Vagina (tissue), 2 donors: ENCODE data around the gene BNC2. TPM values are rescaled to one million over a fixed set of nuclear protein-coding genes. Genes with fewer than 3 reads are reported as not detected.

ENCODE experiments used
- DNase-seq, 2 donors: peaks; one replicate each; pipeline ENCODE4 v3.0.0-alpha.2; 2017; ENCODE audit errors: extremely low spot score in 2 of 2
- H3K27ac ChIP-seq: fragments of 200-600 bp; sonication (generic); one replicate; pipeline ENCODE4 v1.5.1; 2019
- H3K27me3 ChIP-seq: fragments of 200-600 bp; sonication (generic); one replicate; pipeline ENCODE4 v1.5.1; 2019
- H3K36me3 ChIP-seq, 2 donors: fragments of 200-600 bp; sonication (generic); one replicate each; pipeline ENCODE4 v1.5.1; 2017 to 2019
- H3K4me1 ChIP-seq: fragments of 200-600 bp; sonication (generic); one replicate; pipeline ENCODE4 v1.5.1; 2019
- H3K4me3 ChIP-seq, 2 donors: fragments of 200-600 bp; sonication (generic); 1 replicate in 1 of 2; 2 replicates in 1 of 2; pipeline ENCODE4 v1.5.1; 2016 to 2019
- H3K9me3 ChIP-seq: fragments of 200-600 bp; sonication (generic); one replicate; pipeline ENCODE4 v1.5.1; 2019
- POLR2A ChIP-seq, 2 donors: fragments of 450-650 bp; IDR thresholded peaks; one replicate each; pipeline ENCODE4 v1.6.1; 2017; ENCODE audit warnings: antibody characterized with exemption in 2 of 2, mild to moderate bottlenecking in 2 of 2, moderate library complexity in 2 of 2
- POLR2AphosphoS5 ChIP-seq, 2 donors: sonication (generic); formaldehyde crosslinking; IDR thresholded peaks; one replicate each; pipeline ENCODE4 v1.9.0; 2017; ENCODE audit warnings: antibody characterized with exemption in 2 of 2, mild to moderate bottlenecking in 2 of 2, low read depth in 1 of 2; ENCODE audit not compliant: insufficient read depth in 1 of 2
- intact Hi-C: fragments of 100-400 bp; cut with DNase I; formaldehyde crosslinking; loops from one replicate; pipeline ENCODE4 v1.15.1; 2023
- total RNA-seq: library from RNA; depleted of rRNA; stranded (reverse); fragments of >200 nt; gene quantifications from one replicate; pipeline ENCODE4 v1.2.3, GENCODE V29; 2016
- TF ChIP-seq, protein P1 (sequence below), 3 experiments: fragments of 450-650 bp in 2 of 3; fragments of 200-600 bp in 1 of 3; sonication (generic) in 1 of 3; IDR thresholded peaks; one replicate each; pipeline ENCODE4 v1.5.1; 2017 to 2019; ENCODE audit warnings: antibody characterized with exemption in 3 of 3, mild to moderate bottlenecking in 2 of 3, moderate library complexity in 2 of 3

Gene BNC2
- total RNA-seq, 1 donor from 2014 or later: 33.9 TPM

- intact Hi-C loops: no loop called here
- no peaks in the 10 kb centered on the region for H3K4me1 ChIP-seq
- no peaks in the 10 kb centered on the region for H3K36me3 ChIP-seq
- no peak overlapping the region for H3K4me3 ChIP-seq
- no peak for DNase-seq
- no peaks in the 10 kb centered on the region for H3K9me3 ChIP-seq
- H3K27me3 ChIP-seq: no peaks in the 10 kb centered on the region
- TF ChIP-seq POLR2AphosphoS5 (IDR thresholded peaks at IDR 0.05; ENCODE audit: insufficient read depth in 1 of 2, low read depth in 1 of 2) (no peak), POLR2A (IDR thresholded peaks at IDR 0.05) (no peak)
- TF ChIP-seq, protein P1, sequence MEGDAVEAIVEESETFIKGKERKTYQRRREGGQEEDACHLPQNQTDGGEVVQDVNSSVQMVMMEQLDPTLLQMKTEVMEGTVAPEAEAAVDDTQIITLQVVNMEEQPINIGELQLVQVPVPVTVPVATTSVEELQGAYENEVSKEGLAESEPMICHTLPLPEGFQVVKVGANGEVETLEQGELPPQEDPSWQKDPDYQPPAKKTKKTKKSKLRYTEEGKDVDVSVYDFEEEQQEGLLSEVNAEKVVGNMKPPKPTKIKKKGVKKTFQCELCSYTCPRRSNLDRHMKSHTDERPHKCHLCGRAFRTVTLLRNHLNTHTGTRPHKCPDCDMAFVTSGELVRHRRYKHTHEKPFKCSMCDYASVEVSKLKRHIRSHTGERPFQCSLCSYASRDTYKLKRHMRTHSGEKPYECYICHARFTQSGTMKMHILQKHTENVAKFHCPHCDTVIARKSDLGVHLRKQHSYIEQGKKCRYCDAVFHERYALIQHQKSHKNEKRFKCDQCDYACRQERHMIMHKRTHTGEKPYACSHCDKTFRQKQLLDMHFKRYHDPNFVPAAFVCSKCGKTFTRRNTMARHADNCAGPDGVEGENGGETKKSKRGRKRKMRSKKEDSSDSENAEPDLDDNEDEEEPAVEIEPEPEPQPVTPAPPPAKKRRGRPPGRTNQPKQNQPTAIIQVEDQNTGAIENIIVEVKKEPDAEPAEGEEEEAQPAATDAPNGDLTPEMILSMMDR (IDR thresholded peaks at IDR 0.05): no peak
- H3K27ac ChIP-seq: no peak overlapping the region
Observed at GRCh38 chr9:16771356-16771755, 99.1 kb downstream of the BNC2 start.

GRCh38 chr9:16769291-16769690 lies 101.2 kb downstream of the BNC2 start:
- intact Hi-C loops: no loop called here

GRCh38 chr9:16768816-16769215 lies 101.7 kb downstream of the BNC2 start:
- Histone ChIP-seq H3K36me3 (no peaks in the 10 kb centered on the region), H3K4me1 (no peaks in the 10 kb centered on the region), H3K27ac (no peak overlapping the region), H3K9me3 (no peaks in the 10 kb centered on the region), H3K4me3 (no peak overlapping the region), H3K27me3 (no peaks in the 10 kb centered on the region)
- intact Hi-C loops: no loop called here
- DNase-seq: no peak
- TF ChIP-seq, protein P1 (IDR thresholded peaks at IDR 0.05): no peak

More at GRCh38 chr9:16769291-16769690, 101.2 kb downstream of the BNC2 start:
- Histone ChIP-seq H3K9me3 (no peaks in the 10 kb centered on the region), H3K4me3 (no peak overlapping the region), H3K27me3 (no peaks in the 10 kb centered on the region), H3K27ac (no peak overlapping the region), H3K36me3 (no peaks in the 10 kb centered on the region), H3K4me1 (no peaks in the 10 kb centered on the region)
- DNase-seq: no peak
- TF ChIP-seq POLR2AphosphoS5 (IDR thresholded peaks at IDR 0.05; ENCODE audit: insufficient read depth in 1 of 2, low read depth in 1 of 2) (no peak), POLR2A (IDR thresholded peaks at IDR 0.05) (no peak)
- TF ChIP-seq, protein P1 (IDR thresholded peaks at IDR 0.05): no peak

DNA sequence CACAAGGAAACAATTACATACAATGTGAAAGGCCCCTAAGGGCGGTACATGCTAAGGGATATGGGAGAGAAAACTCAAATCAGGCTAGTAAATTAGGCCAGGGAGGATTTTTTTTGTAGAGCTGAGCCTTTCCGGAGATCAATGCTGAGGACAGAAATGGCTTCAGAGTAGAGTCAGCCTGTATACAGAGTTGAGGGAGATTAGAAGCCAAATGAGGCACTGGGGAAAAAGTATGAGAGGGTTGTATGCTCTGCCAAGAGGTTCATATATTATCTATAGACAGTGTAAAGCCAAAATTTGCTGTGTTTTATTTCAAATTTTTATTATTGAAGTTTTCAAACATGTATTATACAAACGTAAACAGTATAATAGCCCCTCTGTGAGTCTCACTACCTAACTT lies 103.1 kb downstream of the BNC2 start:
- DNase-seq: no peak
- Histone ChIP-seq H3K4me3 (no peak overlapping the region), H3K27me3 (no peaks in the 10 kb centered on the region), H3K27ac (no peak overlapping the region), H3K36me3 (no peaks in the 10 kb centered on the region), H3K4me1 (no peaks in the 10 kb centered on the region), H3K9me3 (no peaks in the 10 kb centered on the region)
- intact Hi-C loops: no loop called here
- no peak for TF ChIP-seq POLR2A (IDR thresholded peaks at IDR 0.05)
- no peak for TF ChIP-seq POLR2AphosphoS5 (IDR thresholded peaks at IDR 0.05; ENCODE audit: insufficient read depth in 1 of 2, low read depth in 1 of 2)
- TF ChIP-seq, protein P1 (IDR thresholded peaks at IDR 0.05): no peak

- Histone ChIP-seq H3K4me3 (no peak overlapping the region), H3K27ac (no peak overlapping the region), H3K27me3 (no peaks in the 10 kb centered on the region), H3K36me3 (no peaks in the 10 kb centered on the region), H3K9me3 (no peaks in the 10 kb centered on the region), H3K4me1 (no peaks in the 10 kb centered on the region)
- DNase-seq: no peak
- intact Hi-C loops: no loop called here
- TF ChIP-seq POLR2A (IDR thresholded peaks at IDR 0.05) (no peak), POLR2AphosphoS5 (IDR thresholded peaks at IDR 0.05; ENCODE audit: insufficient read depth in 1 of 2, low read depth in 1 of 2) (no peak)
- TF ChIP-seq, protein P1 (IDR thresholded peaks at IDR 0.05): no peak
Observed at GRCh38 chr9:16763946-16764345, 106.5 kb downstream of the BNC2 start.
